Stimulated activated naive B cell treated with anti-CD40 and anti-IgM and Interleukin-4, amounts not matched to agents 10 μg/mL and 1 μg/mL and 100 μg/mL, for 72 hours (primary cell): ENCODE data around the gene IL2RA.
A peak's percentile ranks its signal among the peaks of the same experiment; 100 is the strongest.
"Not testable (repeated sequence)": the region's sequence is repeated elsewhere in the genome, so short reads cannot be mapped to it uniquely, and the experiment has no call there.

Experiments
- ATAC-seq, 2 donors: fragments of 150-1000 bp; cut with Tn5 transposase; replicated peaks; 2 replicates each; pipeline ENCODE4 v1.10.0; 2021; ENCODE audit warnings: moderate library complexity in 1 of 2
- DNase-seq: peaks from one replicate; pipeline ENCODE4 v3.0.0; 2021
- H3K27ac Mint-ChIP-seq: one replicate; pipeline ENCODE4 v1.8.0; 2022; ENCODE audit warnings: mild to moderate bottlenecking, mixed read lengths
- H3K27me3 Mint-ChIP-seq, 2 donors: one replicate each; pipeline ENCODE4 v1.8.0; 2022; ENCODE audit warnings: mixed read lengths in 2 of 2
- H3K36me3 Mint-ChIP-seq, 2 donors: one replicate each; pipeline ENCODE4 v1.8.0; 2022; ENCODE audit warnings: mixed read lengths in 2 of 2, mild to moderate bottlenecking in 1 of 2
- H3K4me1 Mint-ChIP-seq, 2 donors: one replicate each; pipeline ENCODE4 v1.8.0; 2022; ENCODE audit warnings: mixed read lengths in 2 of 2, mild to moderate bottlenecking in 1 of 2
- H3K4me3 Mint-ChIP-seq, 2 donors: one replicate each; pipeline ENCODE4 v1.8.0; 2022; ENCODE audit warnings: mild to moderate bottlenecking in 2 of 2, mixed read lengths in 2 of 2, moderate library complexity in 1 of 2
- H3K9me3 Mint-ChIP-seq, 2 donors: one replicate each; pipeline ENCODE4 v1.8.0; 2022; ENCODE audit warnings: mixed read lengths in 2 of 2, mild to moderate bottlenecking in 1 of 2

The IL2RA gene

GRCh38 chr10:6013413-6014192 is 48.6 kb downstream of the IL2RA start:
- Mint-ChIP-seq H3K4me3 (no peak overlapping the region), H3K36me3 (peaks cover 8 to 42% of the 10 kb centered on the region in 2 donors), H3K27ac (peak overlapping the region; percentile 76), H3K9me3 (no peaks in the 10 kb centered on the region), H3K27me3 (no peaks in the 10 kb centered on the region), H3K4me1 (peaks cover 15 to 28% of the 10 kb centered on the region in 2 donors)
- no peak for ATAC-seq
- DNase-seq = no peak

- H3K27me3 Mint-ChIP-seq = no peaks in the 10 kb centered on the region
- peaks cover 5 to 9% of the 10 kb centered on the region in 2 donors for H3K9me3 Mint-ChIP-seq
- peaks cover 17 to 28% of the 10 kb centered on the region in 2 donors for H3K4me1 Mint-ChIP-seq
- DNase-seq = no peak
- no peak for ATAC-seq
- H3K4me3 Mint-ChIP-seq = no peak overlapping the region
- peak overlapping the region; percentile 20 for H3K27ac Mint-ChIP-seq
- peaks cover 4 to 42% of the 10 kb centered on the region in 2 donors for H3K36me3 Mint-ChIP-seq
Measured at GRCh38 chr10:6012121-6012905, 49.9 kb downstream of the IL2RA start.

- ATAC-seq = no peak
- Mint-ChIP-seq H3K4me3 (no peak overlapping the region), H3K27me3 (no peaks in the 10 kb centered on the region), H3K27ac (no peak overlapping the region), H3K9me3 (peaks cover 11 to 14% of the 10 kb centered on the region in 2 donors), H3K36me3 (peaks cover 4 to 50% of the 10 kb centered on the region in 2 donors), H3K4me1 (peaks cover 21 to 28% of the 10 kb centered on the region in 2 donors)
- no peak for DNase-seq
Measured at GRCh38 chr10:6011558-6011957, 50.6 kb downstream of the IL2RA start.

GRCh38 chr10:6010569-6010968 is 51.6 kb downstream of the IL2RA start:
- Mint-ChIP-seq H3K27me3 (no peaks in the 10 kb centered on the region), H3K4me1 (peaks cover 18 to 28% of the 10 kb centered on the region in 2 donors), H3K9me3 (peaks cover 11 to 14% of the 10 kb centered on the region in 2 donors), H3K36me3 (peaks cover 4 to 45% of the 10 kb centered on the region in 2 donors), H3K27ac (no peak overlapping the region), H3K4me3 (no peak overlapping the region)
- ATAC-seq = no peak
- no peak for DNase-seq

GRCh38 chr10:6009961-6010360 is 52.2 kb downstream of the IL2RA start:
- H3K9me3 Mint-ChIP-seq = peaks cover 11 to 14% of the 10 kb centered on the region in 2 donors
- H3K4me1 Mint-ChIP-seq = peaks cover 18 to 28% of the 10 kb centered on the region in 2 donors
- H3K27ac Mint-ChIP-seq = peak overlapping the region; percentile 42
- no peak for DNase-seq
- no peak overlapping the region for H3K4me3 Mint-ChIP-seq
- peaks cover 4 to 44% of the 10 kb centered on the region in 2 donors for H3K36me3 Mint-ChIP-seq
- H3K27me3 Mint-ChIP-seq = no peaks in the 10 kb centered on the region
- ATAC-seq = no peak

- ATAC-seq (peak; percentile 68 to 79), DNase-seq (no peak)
- Mint-ChIP-seq H3K9me3 (peaks cover 11 to 14% of the 10 kb centered on the region in 2 donors), H3K4me1 (peaks cover 16 to 19% of the 10 kb centered on the region in 2 donors), H3K36me3 (peaks cover 3 to 40% of the 10 kb centered on the region in 2 donors), H3K4me3 (no peak overlapping the region), H3K27me3 (no peaks in the 10 kb centered on the region), H3K27ac (peak overlapping the region; percentile 42)
Measured at GRCh38 chr10:6009150-6009549, 53.0 kb downstream of the IL2RA start.

- H3K27ac Mint-ChIP-seq = no peak overlapping the region
- peaks cover 16% of the 10 kb centered on the region in 2 donors for H3K4me1 Mint-ChIP-seq
- DNase-seq (no peak), ATAC-seq (no peak)
- no peaks in the 10 kb centered on the region for H3K27me3 Mint-ChIP-seq
- H3K4me3 Mint-ChIP-seq = no peak overlapping the region
- H3K9me3 Mint-ChIP-seq = peaks cover 11 to 14% of the 10 kb centered on the region in 2 donors
- H3K36me3 Mint-ChIP-seq = peaks cover 3 to 40% of the 10 kb centered on the region in 2 donors
Measured at GRCh38 chr10:6008497-6009142, 53.5 kb downstream of the IL2RA start.

GRCh38 chr10:6006991-6007390 is 55.2 kb downstream of the IL2RA start:
- no peaks in the 10 kb centered on the region for H3K27me3 Mint-ChIP-seq

GRCh38 chr10:6006546-6006945 is 55.6 kb downstream of the IL2RA start:
- Mint-ChIP-seq H3K36me3 (peaks cover 0 to 23% of the 10 kb centered on the region in 2 donors), H3K4me3 (no peak overlapping the region), H3K27me3 (no peaks in the 10 kb centered on the region)

More at GRCh38 chr10:6006991-6007390, 55.2 kb downstream of the IL2RA start:
- H3K4me3 Mint-ChIP-seq = no peak overlapping the region
- H3K27ac Mint-ChIP-seq = no peak overlapping the region
- H3K9me3 Mint-ChIP-seq = peaks cover 11 to 14% of the 10 kb centered on the region in 2 donors
- peaks cover 13 to 16% of the 10 kb centered on the region in 2 donors for H3K4me1 Mint-ChIP-seq
- peaks cover 3 to 28% of the 10 kb centered on the region in 2 donors for H3K36me3 Mint-ChIP-seq
- ATAC-seq (no peak), DNase-seq (no peak)

GRCh38 chr10:6005856-6006395 is 56.2 kb downstream of the IL2RA start:
- Mint-ChIP-seq H3K4me3 (no peak overlapping the region), H3K36me3 (peaks cover 0 to 17% of the 10 kb centered on the region in 2 donors), H3K9me3 (peaks cover 11 to 14% of the 10 kb centered on the region in 2 donors), H3K27me3 (no peaks in the 10 kb centered on the region), H3K27ac (no peak overlapping the region), H3K4me1 (peaks cover 13 to 16% of the 10 kb centered on the region in 2 donors)
- no peak for DNase-seq
- no peak for ATAC-seq

More at GRCh38 chr10:6006546-6006945, 55.6 kb downstream of the IL2RA start:
- H3K27ac Mint-ChIP-seq = no peak overlapping the region
- peaks cover 13 to 16% of the 10 kb centered on the region in 2 donors for H3K4me1 Mint-ChIP-seq
- ATAC-seq (no peak), DNase-seq (no peak)
- H3K9me3 Mint-ChIP-seq = peaks cover 11 to 14% of the 10 kb centered on the region in 2 donors

GRCh38 chr10:6005161-6005804 is 56.9 kb downstream of the IL2RA start:
- H3K27ac Mint-ChIP-seq, DNase-seq, H3K27me3 Mint-ChIP-seq, H3K4me3 Mint-ChIP-seq, ATAC-seq: not testable (repeated sequence)
- peaks cover 0 to 17% of the 10 kb centered on the region in 2 donors for H3K36me3 Mint-ChIP-seq
- peaks cover 13 to 16% of the 10 kb centered on the region in 2 donors for H3K4me1 Mint-ChIP-seq
- H3K9me3 Mint-ChIP-seq = peaks cover 11 to 14% of the 10 kb centered on the region in 2 donors

GRCh38 chr10:6002809-6003510 is 59.2 kb downstream of the IL2RA start:
- Mint-ChIP-seq H3K9me3 (peaks cover 8 to 10% of the 10 kb centered on the region in 2 donors), H3K4me1 (peaks cover 0 to 5% of the 10 kb centered on the region in 2 donors), H3K4me3 (no peak overlapping the region), H3K27ac (no peak overlapping the region), H3K27me3 (peaks cover 5 to 7% of the 10 kb centered on the region in 2 donors), H3K36me3 (peaks cover 0 to 14% of the 10 kb centered on the region in 2 donors)
- ATAC-seq (no peak), DNase-seq (no peak)
